Ovary (tissue), 9 donors: ENCODE results near the gene PDE4D. TPM values are rescaled to one million over a fixed set of nuclear protein-coding genes. Genes with fewer than 3 reads are reported as not detected.

Experiments
- DNase-seq, 5 donors: peaks; one replicate each; pipeline ENCODE4 v3.0.0-alpha.2; 2019 to 2020
- H3K27ac ChIP-seq, 2 donors: fragments of 200-600 bp; one replicate each; pipeline versions ENCODE4 v1.5.1 to v1.8.0; 2019 to 2022
- H3K27me3 ChIP-seq: fragments of 200-600 bp; one replicate; pipeline ENCODE4 v1.8.0; 2022
- H3K36me3 ChIP-seq: fragments of 200-600 bp; sonication (generic); one replicate; pipeline ENCODE4 v1.5.1; 2019
- H3K4me1 ChIP-seq: one replicate; pipeline ENCODE4 v1.8.1; 2013; ENCODE audit warnings: mild to moderate bottlenecking, moderate library complexity; ENCODE audit not compliant: insufficient read depth
- H3K4me3 ChIP-seq: fragments of 200-600 bp; sonication (generic); one replicate; pipeline ENCODE4 v1.5.1; 2017
- H3K9me3 ChIP-seq, 2 donors: fragments of 200-600 bp in 1 of 2; sonication (generic) in 1 of 2; one replicate each; pipeline versions ENCODE4 v1.5.1 to v1.8.1; 2013 to 2019; ENCODE audit warnings: mild to moderate bottlenecking in 1 of 2, moderate library complexity in 1 of 2
- EP300 ChIP-seq: sonication (generic); formaldehyde crosslinking; IDR thresholded peaks from one replicate; pipeline ENCODE4 v1.6.1; 2017; ENCODE audit warnings: antibody characterized with exemption
- POLR2A ChIP-seq: fragments of 450-650 bp; IDR thresholded peaks from one replicate; pipeline ENCODE4 v1.6.1; 2017; ENCODE audit warnings: antibody characterized with exemption, mild to moderate bottlenecking, moderate library complexity
- WGBS, 3 donors: extraction: QIAGEN DNeasy Blood & Tissue Kit in 1 of 3; methylation state at CpG; one replicate each; pipeline versions ENCODE4 v1.1.5 to v1.1.7; 2013 to 2017; 5-methylcytosine and 5-hydroxymethylcytosine counted together
- intact Hi-C, 4 donors: fragments of 100-400 bp; cut with DNase I; formaldehyde crosslinking; loops; one replicate each; pipeline versions ENCODE4 v1.11.0 to v1.15.1; 2022 to 2023
- polyA plus RNA-seq, 2 donors: library from polyadenylated mRNA; stranded (reverse); fragments of 200-250 nt in 1 of 2; fragments of 350-450 nt in 1 of 2; fragmentation: Illumina TruSeq in 1 of 2; extraction: RNeasy Lipid Tissue Mini Kit (QIAGEN cat#74804) in 1 of 2; gene quantifications; one replicate each; pipeline ENCODE4 v1.2.3, GENCODE V29; 2013 to 2014
- total RNA-seq, 7 donors: library from RNA; depleted of rRNA in 2 of 7; stranded (reverse); fragments of >200 nt in 2 of 7; fragmentation: NEBNext Ultra II Directional in 3 of 7; extraction: Animal tissue kit (Norgen Biotek cat#: 25700) in 3 of 7; gene quantifications; one replicate each; pipeline versions ENCODE4 v1.1.0 to v1.2.4, GENCODE V29; 2016 to 2023
- TF ChIP-seq, protein P1 (sequence below), 3 donors: fragments of 450-650 bp in 2 of 3; fragments of 200-600 bp in 1 of 3; IDR thresholded peaks; one replicate each; pipeline versions ENCODE4 v1.5.1 to v1.8.0; 2016 to 2022; ENCODE audit warnings: antibody characterized with exemption in 3 of 3, mild to moderate bottlenecking in 1 of 3
- donor health status: DM: no; HTN: no; CAD: no; lungs with moderate emphysema.
- donor health status: DM: no; HTN: no; CAD: no.
- donor health status: Bipolar disorder and iron deficiency.
- donor health status: DM: yes; HTN: yes; CAD: no.
- donor health status: DM: no; HTN: no; CAD: no.
- donor health status: DM: yes; HTN: yes; CAD: no.

Gene PDE4D
- total and polyA plus RNA-seq, 9 donors = 1.3 to 67.6 (median 8.4) TPM

GRCh38 chr5:59532979-59533729, 360.4 kb downstream of the PDE4D start:
- Histone ChIP-seq H3K4me3 (no peak overlapping the region), H3K27ac (no peak overlapping the region), H3K36me3 (no peaks in the 10 kb centered on the region), H3K27me3 (no peaks in the 10 kb centered on the region), H3K4me1 (no peaks in the 10 kb centered on the region), H3K9me3 (no peaks in the 10 kb centered on the region)
- intact Hi-C loops = no loop called here
- 0 to 81% (median 74%) methylated on average over 1 of the region's 1 CpG for WGBS, 3 donors
- DNase-seq = no peak
- TF ChIP-seq, protein P1, sequence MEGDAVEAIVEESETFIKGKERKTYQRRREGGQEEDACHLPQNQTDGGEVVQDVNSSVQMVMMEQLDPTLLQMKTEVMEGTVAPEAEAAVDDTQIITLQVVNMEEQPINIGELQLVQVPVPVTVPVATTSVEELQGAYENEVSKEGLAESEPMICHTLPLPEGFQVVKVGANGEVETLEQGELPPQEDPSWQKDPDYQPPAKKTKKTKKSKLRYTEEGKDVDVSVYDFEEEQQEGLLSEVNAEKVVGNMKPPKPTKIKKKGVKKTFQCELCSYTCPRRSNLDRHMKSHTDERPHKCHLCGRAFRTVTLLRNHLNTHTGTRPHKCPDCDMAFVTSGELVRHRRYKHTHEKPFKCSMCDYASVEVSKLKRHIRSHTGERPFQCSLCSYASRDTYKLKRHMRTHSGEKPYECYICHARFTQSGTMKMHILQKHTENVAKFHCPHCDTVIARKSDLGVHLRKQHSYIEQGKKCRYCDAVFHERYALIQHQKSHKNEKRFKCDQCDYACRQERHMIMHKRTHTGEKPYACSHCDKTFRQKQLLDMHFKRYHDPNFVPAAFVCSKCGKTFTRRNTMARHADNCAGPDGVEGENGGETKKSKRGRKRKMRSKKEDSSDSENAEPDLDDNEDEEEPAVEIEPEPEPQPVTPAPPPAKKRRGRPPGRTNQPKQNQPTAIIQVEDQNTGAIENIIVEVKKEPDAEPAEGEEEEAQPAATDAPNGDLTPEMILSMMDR (IDR thresholded peaks at IDR 0.05) = no peak
- no peak for TF ChIP-seq POLR2A
- no peak for TF ChIP-seq EP300

- intact Hi-C loops = no loop called here
- H3K4me1 ChIP-seq = no peaks in the 10 kb centered on the region
Observed at GRCh38 chr5:59529239-59529638, 364.3 kb downstream of the PDE4D start.

DNA sequence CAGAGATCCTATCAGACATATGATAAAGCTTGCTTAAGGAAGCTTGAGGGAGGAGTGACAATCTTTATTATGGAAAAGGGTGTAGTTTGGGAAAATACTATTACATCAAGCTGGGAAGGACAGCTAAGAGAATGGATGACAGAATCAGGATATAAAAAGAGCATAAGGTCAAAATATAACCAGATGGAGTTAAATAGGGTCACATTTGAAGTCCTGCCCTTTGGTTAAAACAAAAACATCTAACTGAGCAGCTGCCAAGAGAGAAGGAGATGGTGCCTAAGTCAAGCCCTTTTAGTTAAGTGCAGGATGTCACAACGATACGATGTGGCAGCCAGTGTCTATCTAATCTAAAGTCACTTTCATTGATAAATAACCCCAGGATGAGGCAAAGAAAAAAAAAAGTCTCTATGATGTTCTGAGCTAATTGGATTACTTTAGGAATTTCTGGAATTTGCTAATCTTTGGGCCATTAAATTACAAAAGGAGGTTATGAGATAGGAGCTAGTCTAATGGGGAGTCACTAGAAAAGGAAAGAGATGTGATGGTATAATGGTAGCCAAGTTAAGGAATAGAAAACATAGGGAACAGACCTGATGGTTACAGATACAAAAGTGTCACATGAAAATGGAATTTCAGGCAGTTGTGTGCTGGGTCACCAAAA, 365.2 kb downstream of the PDE4D start:
- H3K9me3 ChIP-seq = no peaks in the 10 kb centered on the region
- no peaks in the 10 kb centered on the region for H3K4me1 ChIP-seq
- no peak overlapping the region for H3K27ac ChIP-seq
- H3K27me3 ChIP-seq = no peaks in the 10 kb centered on the region
- 27 to 37% (median 32%) methylated on average over 2 of the region's 2 CpGs for WGBS, 3 donors
- DNase-seq = no peak
- H3K36me3 ChIP-seq = no peaks in the 10 kb centered on the region
- TF ChIP-seq EP300 (no peak), POLR2A (no peak)
- no peak overlapping the region for H3K4me3 ChIP-seq
- intact Hi-C loops = no loop called here

More at GRCh38 chr5:59529239-59529638, 364.3 kb downstream of the PDE4D start:
- TF ChIP-seq, protein P1 (IDR thresholded peaks at IDR 0.05) = no peak
- TF ChIP-seq EP300 (no peak), POLR2A (no peak)
- Histone ChIP-seq H3K9me3 (no peaks in the 10 kb centered on the region), H3K27ac (no peak overlapping the region), H3K27me3 (no peaks in the 10 kb centered on the region), H3K36me3 (no peaks in the 10 kb centered on the region), H3K4me3 (no peak overlapping the region)
- DNase-seq = no peak
- WGBS, 3 donors = 89 to 100% (median 94%) methylated on average over 1 of the region's 1 CpG

GRCh38 chr5:59525957-59526356, 367.6 kb downstream of the PDE4D start:
- H3K27ac ChIP-seq = no peak overlapping the region
- WGBS, 3 donors = 72 to 80% (median 75%) methylated on average over 1 of the region's 1 CpG
- no peaks in the 10 kb centered on the region for H3K9me3 ChIP-seq
- DNase-seq = no peak
- no peaks in the 10 kb centered on the region for H3K36me3 ChIP-seq
- TF ChIP-seq, protein P1 (IDR thresholded peaks at IDR 0.05) = no peak
- TF ChIP-seq EP300 = no peak
- TF ChIP-seq POLR2A = no peak
- H3K27me3 ChIP-seq = no peaks in the 10 kb centered on the region
- no peaks in the 10 kb centered on the region for H3K4me1 ChIP-seq
- H3K4me3 ChIP-seq = no peak overlapping the region
- intact Hi-C loops = no loop called here

DNA sequence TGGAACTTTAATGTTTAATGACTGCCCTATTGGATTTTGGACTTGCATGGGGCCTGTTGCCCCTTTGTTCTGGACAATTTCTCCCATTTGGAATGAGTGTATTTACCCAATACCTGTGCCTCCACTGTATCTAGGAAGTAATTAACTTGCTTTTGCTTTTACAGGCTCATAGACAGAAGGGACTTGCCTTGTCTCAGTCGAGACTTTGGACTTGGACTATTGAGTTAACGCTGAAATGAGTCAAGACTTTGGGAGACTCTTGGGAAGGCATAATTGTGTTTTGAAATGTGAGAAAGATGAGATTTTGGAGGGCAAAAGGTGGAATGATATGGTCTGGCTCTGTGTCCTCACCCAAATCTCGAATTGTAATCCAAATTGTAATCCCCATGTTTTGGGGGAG, 368.2 kb downstream of the PDE4D start:
- Histone ChIP-seq H3K4me1 (no peaks in the 10 kb centered on the region), H3K4me3 (no peak overlapping the region), H3K27ac (no peak overlapping the region), H3K36me3 (no peaks in the 10 kb centered on the region), H3K27me3 (no peaks in the 10 kb centered on the region), H3K9me3 (no peaks in the 10 kb centered on the region)
- intact Hi-C loops = no loop called here
- 82 to 90% (median 84%) methylated on average over 3 of the region's 3 CpGs for WGBS, 3 donors
- TF ChIP-seq, protein P1 (IDR thresholded peaks at IDR 0.05) = no peak
- TF ChIP-seq EP300 (no peak), POLR2A (no peak)
- no peak for DNase-seq
